HEK293 (cell line): Measurements from ENCODE around the gene ZNF688.

Experiments used
- YY1 ChIP-seq: fragments of 450-650 bp; formaldehyde crosslinking; IDR thresholded peaks from 2 replicates; pipeline ENCODE4 v1.5.1; 2018; ENCODE audit warnings: missing biosample characterization, missing genetic modification characterization
- ZBTB21 ChIP-seq: fragments of 450-650 bp; formaldehyde crosslinking; IDR thresholded peaks from 2 replicates; pipeline ENCODE4 v1.5.1; 2017; ENCODE audit warnings: missing biosample characterization, missing genetic modification characterization
- ZNF248 ChIP-seq: fragments of 450-650 bp; formaldehyde crosslinking; IDR thresholded peaks from 2 replicates; pipeline ENCODE4 v1.5.1; 2017; ENCODE audit warnings: missing biosample characterization, missing genetic modification characterization
- ZNF311 ChIP-seq: fragments of 450-650 bp; formaldehyde crosslinking; IDR thresholded peaks from 2 replicates; pipeline ENCODE4 v1.5.1; 2017; ENCODE audit warnings: missing biosample characterization, missing genetic modification characterization, borderline replicate concordance
- ZNF549 ChIP-seq: fragments of 450-650 bp; IDR thresholded peaks from 2 replicates; pipeline ENCODE4 v1.5.1; 2018; ENCODE audit warnings: missing biosample characterization, missing genetic modification characterization, mild to moderate bottlenecking, inconsistent platforms, moderate library complexity
- TF ChIP-seq, protein P1 (sequence below): fragments of 450-650 bp; formaldehyde crosslinking; IDR thresholded peaks from 2 replicates; pipeline ENCODE4 v1.5.1; 2016; ENCODE audit warnings: missing biosample characterization, missing genetic modification characterization

DNA sequence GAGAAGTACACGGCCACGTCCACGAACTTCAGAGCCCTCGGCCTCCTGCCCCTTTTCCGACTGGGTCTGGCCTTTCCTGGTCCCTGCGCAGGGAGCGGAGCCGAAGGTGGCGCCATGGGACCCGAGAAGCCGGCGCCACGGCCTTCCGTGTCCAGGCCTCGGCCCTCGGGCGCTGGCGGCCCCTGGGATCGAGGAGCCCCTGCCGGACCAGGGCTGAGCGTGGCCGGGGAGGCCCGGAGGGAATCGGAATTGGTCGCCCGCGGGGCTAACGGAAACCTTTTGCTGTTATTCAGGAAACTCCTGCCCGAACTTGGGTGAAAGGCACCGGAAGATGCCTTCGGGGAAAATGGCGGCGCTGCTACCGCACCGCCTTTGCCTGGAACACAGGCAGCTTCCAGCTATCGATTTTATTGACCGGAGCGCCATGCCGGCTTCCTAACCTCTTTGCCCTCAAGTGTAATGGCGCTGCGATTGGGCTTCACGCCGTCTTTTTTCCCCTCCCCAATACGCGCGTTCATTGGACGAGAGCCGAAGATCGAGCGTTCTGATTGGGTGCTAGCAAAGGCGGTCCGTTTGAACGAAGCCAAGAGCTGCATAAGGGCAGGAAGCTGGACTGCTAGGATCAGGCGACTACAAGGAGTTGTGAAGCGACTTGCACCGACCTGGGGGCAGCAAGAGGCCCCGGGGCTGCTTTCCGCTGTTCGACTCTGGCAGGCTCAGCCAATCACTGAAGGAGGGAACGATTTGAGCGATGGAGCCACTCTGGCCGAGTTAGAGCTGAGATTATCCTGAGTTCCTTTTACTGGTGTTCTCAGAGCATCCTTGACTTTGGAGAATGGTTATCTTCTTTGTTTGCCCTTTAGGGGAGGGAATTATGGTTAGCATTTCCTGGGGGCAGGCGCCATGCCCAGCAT lies 38.7 kb upstream of the ZNF688 start, which contains the start of gene ZNF689:
- TF ChIP-seq, protein P1, sequence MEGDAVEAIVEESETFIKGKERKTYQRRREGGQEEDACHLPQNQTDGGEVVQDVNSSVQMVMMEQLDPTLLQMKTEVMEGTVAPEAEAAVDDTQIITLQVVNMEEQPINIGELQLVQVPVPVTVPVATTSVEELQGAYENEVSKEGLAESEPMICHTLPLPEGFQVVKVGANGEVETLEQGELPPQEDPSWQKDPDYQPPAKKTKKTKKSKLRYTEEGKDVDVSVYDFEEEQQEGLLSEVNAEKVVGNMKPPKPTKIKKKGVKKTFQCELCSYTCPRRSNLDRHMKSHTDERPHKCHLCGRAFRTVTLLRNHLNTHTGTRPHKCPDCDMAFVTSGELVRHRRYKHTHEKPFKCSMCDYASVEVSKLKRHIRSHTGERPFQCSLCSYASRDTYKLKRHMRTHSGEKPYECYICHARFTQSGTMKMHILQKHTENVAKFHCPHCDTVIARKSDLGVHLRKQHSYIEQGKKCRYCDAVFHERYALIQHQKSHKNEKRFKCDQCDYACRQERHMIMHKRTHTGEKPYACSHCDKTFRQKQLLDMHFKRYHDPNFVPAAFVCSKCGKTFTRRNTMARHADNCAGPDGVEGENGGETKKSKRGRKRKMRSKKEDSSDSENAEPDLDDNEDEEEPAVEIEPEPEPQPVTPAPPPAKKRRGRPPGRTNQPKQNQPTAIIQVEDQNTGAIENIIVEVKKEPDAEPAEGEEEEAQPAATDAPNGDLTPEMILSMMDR (tag by site-specific recombination), result peak; percentile 78
- TF ChIP-seq ZBTB21 (tag by site-specific recombination) (peak; percentile 44; the same call in 1 of the 2 replicates), ZNF248 (tag by site-specific recombination) (no peak), YY1 (tag by site-specific recombination) (peak; percentile 100), ZNF549 (tag by site-specific recombination) (no peak), ZNF311 (tag by site-specific recombination) (no peak)
